HuH-7.5 (cell line): ENCODE measurements around the gene RHOH.

ENCODE experiments used
- DNase-seq: peaks from one replicate; pipeline ENCODE4 v3.0.0; 2011; ENCODE audit warnings: low spot score

Gene RHOH

DNA sequence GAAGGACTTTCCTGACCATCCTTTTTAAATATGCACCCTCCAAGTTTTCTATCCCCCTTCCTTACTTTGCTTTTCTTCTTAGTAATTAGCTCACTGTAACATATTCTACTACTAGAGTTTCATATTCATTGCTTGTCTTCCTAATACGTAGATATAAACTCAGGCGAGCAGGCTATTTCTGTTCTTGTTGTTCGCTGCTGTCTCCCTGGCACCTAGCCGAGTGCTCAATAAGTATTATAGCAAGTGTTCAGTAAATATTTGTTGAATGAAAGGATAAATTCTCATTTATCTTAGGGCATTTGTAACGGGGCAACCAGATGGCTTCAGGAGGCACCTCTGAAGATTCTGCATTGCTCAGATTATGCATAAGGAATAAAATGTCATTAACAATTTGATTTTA lies 6.8 kb upstream of the RHOH start:
- DNase-seq: no peak

- DNase-seq: no peak
Observed at GRCh38 chr4:40190465-40190864, 6.4 kb upstream of the RHOH start.

DNA sequence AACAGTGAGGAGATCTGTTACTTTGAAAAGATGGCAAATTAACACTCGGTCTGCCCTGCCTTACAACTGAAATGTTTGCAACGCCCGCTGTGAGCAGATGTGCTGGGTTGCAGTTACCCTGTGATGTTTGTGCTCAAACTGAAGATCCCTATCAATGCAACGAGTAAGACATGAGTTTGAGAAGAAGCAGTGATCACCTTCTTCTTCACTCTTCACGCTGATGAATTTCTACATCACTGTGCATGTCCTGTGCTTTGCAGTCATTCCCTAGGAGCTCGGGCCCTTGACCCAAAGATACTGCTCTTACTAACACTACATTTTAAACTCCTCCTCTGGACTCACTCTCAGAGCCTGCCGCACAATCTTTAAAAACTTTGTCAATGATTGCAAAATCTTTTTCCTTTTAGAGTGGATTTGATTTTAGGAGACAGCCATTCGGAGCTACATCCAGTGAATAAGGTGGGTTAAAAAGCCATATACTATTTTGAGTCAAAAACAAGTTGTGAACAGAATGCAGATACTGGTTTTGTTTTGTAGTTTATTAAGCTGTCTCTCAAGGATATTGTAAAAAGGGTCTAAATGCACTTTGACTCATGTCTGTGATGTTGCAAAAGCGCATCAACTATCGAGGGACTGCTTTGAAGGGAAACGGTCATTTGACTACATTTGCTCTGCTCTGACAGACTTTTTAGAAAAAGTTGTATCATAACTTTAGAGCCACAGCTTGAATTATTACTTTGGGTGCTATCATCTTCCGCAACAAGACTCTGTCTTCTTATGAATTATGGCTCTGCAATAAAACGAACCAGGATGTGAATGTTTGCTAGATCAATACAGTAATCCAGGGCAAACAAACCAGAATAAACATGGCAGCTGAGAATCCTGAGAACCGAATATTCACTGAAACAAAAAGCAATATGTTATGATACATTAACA lies 5.7 kb upstream of the RHOH start:
- no peak for DNase-seq

DNA sequence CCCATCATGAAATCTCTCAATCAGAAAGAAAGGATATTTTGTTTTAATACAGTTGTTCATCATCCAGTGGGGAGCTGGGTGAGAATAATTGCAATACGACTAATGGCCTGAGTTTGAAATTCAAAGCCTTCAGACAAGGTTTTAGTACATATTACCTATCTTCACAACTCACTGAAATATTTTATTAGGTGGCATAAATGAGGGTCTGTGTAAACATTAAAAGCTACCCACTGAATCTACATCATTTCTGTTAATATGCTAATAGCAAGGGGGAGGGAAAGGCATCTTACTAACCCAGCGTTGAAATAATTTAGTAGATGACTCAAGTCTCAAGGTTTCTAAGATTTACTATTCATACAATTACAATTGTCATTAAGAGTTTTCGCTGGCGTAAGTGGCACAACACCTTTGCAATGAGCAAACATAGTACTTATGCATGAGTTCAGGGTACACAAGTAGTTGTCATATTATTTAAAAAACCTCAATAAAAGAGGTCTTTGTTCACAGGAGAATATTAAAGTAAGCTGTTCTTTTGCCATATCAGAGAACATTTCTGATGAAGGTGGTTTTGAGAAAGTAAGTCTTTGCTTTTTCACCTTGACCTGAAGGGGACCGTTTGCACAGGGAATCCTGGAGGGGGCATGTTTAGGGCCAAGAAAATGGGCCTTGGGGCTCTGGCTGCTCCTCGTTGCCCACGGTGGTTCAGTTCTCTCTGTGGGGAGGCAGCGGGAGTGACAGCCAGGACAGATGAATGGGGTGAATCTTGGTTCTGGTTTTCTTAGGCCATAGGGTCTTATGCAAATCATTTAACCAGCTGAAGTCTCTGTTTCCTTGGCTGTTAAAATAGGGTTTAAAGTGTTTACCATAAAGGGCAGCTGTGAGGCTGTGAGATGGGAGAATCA lies 4.5 kb upstream of the RHOH start:
- DNase-seq: no peak

GRCh38 chr4:40193016-40193571 lies 3.7 kb upstream of the RHOH start:
- DNase-seq: no peak

GRCh38 chr4:40193578-40193977 lies 3.3 kb upstream of the RHOH start:
- DNase-seq: no peak

DNA sequence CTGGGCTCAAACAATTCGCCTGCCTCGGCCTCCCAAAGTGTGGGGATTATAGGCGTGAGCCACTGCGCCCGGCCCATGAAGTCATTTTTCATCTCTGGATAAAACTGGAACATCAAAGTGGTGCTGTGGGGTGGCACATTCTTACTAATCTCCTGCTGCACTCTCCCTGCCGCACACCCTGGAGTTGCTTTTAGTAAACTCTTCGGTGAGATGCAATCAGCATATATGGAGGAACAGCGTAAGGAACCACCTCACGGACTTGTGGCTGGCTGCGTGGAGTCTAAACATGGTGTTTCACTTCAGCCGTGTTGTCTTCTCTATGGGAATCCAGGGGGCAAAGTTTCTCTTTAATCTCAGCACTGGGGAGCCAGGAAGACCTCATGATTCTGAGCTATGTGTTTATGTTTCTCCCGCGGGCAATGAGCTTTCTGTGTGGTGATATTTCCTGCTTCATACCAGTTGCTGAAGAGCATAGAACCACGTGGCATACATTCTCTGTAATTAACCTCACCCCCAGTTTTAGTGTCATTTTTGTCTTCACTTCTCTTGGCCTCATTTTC lies 2.1 kb upstream of the RHOH start:
- no peak for DNase-seq

DNA sequence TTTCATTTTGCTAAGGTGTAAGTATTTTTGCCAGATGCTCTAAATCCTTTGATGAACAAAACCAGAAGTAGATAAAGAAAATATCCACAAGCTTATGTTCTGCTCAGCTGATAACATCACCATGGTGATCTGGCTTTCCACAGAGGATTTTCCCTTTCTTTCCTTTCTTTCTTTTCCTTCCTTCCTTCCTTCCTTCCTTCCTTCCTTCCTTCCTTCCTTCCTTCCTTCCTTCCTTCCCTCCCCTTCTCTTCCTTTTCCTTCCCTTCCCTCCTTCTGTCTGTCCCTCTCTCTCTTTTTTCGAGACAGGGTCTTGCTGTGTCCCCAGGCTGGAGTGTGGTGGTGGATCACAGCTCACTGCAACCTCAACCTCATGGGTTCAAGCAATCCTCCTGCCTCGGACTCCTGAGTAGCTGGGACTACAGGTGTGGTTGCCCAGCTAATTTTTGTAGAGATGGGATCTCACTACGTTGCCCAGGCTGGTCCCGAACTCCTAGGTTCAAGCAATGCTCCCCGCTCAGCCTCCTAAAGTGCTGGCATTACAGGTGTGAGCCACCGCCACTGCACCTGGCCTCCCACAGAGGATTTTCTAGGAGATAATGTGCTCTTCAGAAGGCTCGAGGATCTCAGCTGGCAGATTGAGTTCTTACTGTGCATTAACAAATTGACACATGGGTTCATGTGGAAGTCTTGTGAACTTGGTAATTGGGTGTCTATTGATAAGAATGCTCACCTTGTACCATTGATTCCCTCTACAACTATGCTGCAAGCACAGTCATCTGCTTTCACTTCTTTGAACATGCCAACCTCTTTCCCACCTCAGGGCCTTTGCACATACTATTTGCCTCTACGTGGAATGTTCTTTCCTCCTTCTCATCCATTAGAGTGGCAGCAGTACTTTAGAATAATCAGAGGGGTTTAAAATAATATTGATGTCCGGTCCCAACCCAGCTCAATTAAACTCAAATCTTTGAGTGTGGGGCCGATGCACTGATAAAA lies 1.4 kb upstream of the RHOH start:
- no peak for DNase-seq

GRCh38 chr4:40196272-40196671 lies 559 bp upstream of the RHOH start:
- no peak for DNase-seq

- DNase-seq: no peak
Observed at GRCh38 chr4:40197879-40198689, 1.3 kb downstream of the RHOH start.

- no peak for DNase-seq
Observed at GRCh38 chr4:40199179-40199670, 2.4 kb downstream of the RHOH start.

DNA sequence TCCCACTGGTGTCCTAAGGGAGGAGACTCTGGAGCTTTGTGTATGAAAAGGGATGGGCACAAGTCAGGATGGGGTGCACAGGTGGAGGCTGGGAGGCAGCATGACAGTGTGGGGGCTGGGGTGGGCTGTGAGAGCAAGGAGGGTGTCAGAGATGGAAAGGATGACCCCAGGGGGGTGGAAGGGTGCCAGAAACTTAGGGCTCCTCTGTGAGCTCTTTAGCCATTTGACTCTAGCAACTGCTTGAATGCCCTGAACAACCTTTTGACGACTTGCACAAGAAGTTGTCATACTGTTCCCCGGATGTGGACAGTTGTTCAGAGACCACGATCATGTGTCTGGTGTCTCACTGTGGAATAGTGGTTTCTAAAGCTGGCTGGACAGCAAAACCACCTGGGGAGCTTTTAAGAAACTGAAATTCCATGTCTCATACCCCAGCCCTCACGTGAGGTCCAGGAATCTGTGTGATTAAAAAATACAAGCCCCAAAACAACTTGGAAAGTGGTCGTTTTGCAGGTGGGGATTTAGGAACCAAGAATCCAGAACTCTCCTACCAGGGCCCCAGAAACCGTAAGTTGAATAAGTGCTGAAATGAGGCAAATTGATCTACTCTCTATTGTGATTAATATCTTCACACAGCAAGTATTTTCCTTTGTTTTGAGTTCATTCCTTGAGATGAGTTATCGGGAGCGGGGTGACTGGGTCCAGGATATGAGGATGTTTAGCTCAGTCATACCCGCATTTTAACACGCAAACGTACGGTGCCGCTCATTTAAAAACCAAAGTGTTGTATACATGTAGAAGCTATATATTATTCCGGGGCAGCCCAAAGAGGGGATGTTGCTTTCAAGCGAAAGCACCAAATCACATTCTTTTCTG lies 3.4 kb downstream of the RHOH start:
- no peak for DNase-seq

- DNase-seq: no peak
Observed at GRCh38 chr4:40200875-40201801, 4.3 kb downstream of the RHOH start.

DNA sequence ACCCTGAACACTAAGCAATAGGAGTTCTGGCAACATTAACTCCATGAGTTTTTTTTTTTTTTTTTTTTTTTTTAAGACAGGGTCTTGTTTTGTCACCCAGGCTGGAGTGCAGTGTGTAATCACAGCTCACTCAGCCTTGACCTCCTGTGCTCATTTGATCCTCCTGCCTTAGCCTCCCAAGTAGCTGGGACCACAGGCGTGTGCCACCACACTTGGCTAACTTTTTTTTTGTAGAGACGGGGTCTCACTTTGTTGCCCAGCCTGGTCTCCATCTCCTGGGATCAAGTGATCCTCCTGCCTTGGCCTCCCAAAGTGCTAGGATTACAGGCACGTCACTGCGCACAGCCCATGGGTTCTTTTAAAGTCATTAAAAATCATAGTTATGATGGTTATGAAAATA lies 5.1 kb downstream of the RHOH start:
- no peak for DNase-seq

DNA sequence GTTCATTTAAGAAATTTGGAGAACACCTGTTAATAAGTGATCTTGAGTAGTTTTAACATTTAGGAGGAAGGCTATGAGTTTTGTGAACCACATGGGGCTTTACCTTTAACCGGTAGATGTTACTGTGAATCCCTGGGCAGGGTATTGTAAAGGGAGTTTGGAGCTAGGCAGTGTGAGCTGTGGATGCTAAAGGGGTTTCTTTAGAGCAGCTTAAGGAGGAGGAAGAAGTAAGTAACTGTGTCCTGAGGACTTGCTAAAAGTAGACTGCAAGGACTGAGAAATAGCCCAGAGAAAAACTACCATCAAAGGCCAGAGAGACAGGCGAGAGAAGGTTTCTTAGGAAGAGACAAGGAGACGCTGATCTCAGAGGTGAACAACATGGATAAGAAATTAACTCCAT lies 5.6 kb downstream of the RHOH start:
- DNase-seq: no peak

DNA sequence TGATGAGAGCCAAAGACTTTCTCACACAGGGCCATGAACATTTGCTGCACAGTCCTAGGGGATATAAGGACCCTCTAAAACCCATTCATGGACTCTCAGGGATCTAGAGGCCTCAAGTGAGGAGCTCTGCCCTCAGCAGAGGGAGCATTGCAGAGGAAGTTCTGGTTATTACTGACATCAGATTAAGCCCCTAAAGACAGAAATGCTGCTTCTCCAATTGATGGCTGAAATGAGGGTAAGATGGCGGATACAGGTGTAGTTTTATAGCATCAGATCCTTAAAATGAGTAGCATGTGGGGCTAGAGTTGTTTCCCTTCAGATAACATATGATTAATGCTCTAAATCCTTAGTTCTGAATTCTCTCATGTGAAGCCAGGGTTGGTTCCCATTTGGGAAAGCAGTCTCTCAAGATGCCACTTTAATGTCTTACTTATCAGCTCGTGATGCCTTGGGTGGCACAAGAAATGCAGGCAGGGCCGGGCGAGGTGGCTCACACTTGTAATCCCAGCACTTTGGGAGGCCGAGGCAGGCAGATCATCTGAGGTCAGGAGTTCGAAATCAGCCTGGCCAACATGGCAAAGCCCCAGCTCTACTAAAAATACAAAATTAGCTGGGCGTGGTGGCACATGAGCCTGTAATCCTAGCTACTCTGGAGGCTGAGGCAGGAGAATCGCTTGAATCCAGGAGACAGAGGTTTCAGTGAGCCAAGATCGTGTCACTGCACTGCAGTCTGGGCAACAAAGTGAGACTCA lies 7.9 kb downstream of the RHOH start:
- DNase-seq: no peak
